Ureter (tissue), 1 donor: ENCODE data around the gene GGT6. TPM values are rescaled to one million over a fixed set of nuclear protein-coding genes. Genes with fewer than 3 reads are reported as not detected.
"Not testable (repeated sequence)": the region's sequence is repeated elsewhere in the genome, so short reads cannot be mapped to it uniquely, and the experiment has no call there.

ENCODE experiments used
- DNase-seq: peaks from one replicate; pipeline ENCODE4 v3.0.0-alpha.2; 2020; ENCODE audit warnings: low spot score
- total RNA-seq: library from RNA; stranded (reverse); gene quantifications from one replicate; pipeline ENCODE4 v1.2.4, GENCODE V29; 2023
- donor health status: DM: yes; HTN: yes; CAD: no.

GGT6 gene, protein sequence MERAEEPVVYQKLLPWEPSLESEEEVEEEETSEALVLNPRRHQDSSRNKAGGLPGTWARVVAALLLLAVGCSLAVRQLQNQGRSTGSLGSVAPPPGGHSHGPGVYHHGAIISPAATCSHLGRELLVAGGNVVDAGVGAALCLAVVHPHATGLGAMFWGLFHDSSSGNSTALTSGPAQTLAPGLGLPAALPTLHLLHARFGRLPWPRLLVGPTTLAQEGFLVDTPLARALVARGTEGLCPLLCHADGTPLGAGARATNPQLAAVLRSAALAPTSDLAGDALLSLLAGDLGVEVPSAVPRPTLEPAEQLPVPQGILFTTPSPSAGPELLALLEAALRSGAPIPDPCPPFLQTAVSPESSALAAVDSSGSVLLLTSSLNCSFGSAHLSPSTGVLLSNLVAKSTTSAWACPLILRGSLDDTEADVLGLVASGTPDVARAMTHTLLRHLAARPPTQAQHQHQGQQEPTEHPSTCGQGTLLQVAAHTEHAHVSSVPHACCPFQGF
- 83.6 TPM for total RNA-seq

DNA sequence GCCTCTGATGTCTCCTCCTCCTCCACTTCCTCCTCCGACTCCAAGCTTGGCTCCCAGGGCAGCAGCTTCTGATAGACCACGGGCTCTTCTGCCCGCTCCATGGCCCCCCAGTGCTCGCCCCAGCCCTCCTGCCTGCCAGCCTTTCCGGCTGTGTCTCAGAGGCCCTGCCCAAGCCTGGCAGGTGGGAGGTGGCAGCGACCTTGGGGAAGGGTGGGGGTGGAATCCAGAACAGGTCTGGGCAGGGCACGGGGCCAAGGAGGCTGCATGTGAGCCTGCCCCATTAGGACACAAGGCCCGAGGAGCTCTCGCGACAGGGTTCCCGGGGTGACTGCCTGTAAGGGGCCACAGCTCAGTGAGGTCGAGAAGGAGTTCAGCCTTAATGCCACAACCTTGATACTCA lies at the start of gene GGT6:
TSS of gene GGT6 (minus strand) at position 157 of the 400 bp plus-strand sequence. CDS start at position 101, 56 bp downstream.
- peak; percentile 87 for DNase-seq

DNA sequence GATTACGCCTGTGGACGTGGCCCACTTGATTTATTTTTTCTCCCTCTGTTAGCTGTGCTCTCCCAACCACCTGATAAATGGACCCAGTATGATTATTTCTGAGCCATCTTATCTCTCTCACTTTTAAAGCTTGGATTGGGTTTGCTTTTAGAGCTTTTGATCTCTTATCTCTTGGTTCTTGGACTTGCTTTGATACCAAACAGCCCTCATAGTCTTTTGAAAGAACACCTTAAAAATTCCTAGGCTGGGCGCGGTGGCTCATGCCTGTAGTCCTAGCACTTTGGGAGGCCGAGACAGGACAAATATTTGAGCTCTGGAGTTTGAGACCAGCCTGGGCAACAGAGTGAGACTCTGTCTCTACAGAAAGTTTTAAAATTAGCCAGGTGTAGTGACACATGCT lies 49.8 kb upstream of the GGT6 start:
- no peak for DNase-seq

DNA sequence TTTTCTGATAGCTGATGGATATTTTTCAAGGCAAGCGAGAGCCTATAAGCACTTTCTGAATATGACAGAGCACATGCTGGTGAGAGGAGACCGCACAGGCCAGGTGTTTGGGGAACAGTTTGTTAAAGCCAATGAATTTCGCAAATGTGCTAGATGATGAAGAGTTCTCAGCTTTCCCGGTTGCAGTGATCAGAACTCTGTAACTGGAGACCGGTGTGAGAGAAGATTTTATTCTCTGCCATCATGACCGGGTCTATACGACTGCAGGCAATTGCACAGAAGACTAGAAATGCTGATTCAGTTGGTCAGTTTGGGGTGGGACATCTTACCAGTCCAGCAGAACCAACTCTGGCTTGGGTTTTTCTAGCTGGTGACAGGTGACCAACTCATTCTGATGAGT lies 49.4 kb upstream of the GGT6 start:
- DNase-seq = no peak

DNA sequence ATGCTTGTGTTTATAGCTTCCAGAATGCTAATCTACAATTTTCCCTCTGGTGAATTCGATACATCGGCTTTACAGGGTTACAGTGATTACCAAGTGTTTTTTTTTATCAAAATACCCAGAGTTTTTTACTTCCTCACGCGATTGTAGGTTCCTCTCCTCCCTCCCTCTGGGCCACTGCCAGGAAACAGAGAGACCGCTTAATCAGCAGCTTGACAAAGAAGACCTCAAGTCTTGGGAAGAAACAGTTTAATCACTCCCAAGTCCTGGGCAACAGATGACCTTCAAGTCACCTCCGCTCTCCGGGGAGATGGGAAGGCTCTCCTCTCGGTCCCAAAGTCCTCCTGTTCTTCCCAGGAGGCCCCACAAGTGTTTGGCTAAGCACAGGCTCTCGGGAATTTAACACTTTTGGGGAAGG lies 47.4 kb upstream of the GGT6 start:
- peak; percentile 70 for DNase-seq

DNA sequence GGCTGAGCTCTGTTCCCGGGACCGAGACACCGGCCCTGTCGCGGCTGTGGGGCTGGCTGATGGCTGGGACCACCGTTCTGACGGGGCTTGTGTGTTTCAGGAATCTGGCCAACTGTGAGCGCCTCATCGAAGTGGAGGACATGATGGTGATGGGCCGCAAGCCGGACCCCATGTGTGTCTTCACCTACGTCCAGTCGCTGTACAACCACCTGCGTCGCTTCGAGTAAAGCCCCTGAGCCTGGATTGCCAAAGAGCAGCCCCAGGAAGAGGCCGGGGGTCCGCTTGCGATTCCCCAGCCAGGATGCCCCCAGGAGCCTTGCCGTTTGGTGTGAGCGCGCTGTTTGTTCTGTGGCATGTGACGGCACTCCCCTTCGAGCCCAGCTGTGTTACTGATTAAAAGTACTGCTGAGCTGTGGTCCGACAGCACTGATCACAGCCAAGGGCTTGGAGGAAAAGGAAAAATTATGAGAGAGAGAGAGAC lies 46.9 kb upstream of the GGT6 start:
- no peak for DNase-seq

DNA sequence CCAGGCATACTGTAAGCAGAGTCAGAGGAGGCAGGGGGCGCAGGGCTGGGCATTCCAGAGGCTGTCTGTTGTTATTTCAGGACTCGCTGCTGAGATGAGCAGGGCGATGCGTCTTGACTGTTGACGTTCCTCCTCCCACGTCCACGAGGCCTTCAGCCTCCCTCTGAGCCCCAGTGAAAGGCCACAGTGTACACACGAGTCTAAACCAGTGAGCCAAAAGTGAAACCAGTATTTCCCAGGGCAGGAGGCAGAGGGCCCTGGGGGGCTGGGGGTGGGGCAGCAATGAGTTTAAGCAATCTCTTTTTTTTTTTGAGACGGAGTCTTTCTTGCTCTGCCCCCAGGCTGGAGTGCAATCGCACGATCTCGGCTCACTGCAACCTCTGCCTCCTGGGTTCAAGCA lies 45.4 kb upstream of the GGT6 start:
- DNase-seq = no peak

DNA sequence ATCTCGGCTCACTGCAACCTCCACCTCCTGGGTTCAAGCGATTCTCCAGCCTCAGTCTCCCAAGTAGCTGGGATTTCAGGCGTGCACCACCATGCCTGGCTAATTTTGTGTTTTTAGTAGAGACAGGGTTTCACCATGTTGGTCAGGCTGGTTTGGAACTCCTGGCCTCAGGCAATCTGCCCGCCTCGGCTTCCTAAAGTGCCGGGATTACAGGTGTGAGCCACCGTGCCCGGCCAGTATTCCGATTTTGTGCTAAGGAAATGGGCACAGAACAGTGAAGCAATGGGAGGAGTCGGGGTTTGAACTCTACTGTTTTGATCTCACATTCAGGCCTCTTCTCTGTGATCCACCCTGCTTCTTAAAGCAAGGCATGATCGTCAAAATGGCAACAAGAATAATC lies 44.4 kb upstream of the GGT6 start:
- DNase-seq = not testable (repeated sequence)

DNA sequence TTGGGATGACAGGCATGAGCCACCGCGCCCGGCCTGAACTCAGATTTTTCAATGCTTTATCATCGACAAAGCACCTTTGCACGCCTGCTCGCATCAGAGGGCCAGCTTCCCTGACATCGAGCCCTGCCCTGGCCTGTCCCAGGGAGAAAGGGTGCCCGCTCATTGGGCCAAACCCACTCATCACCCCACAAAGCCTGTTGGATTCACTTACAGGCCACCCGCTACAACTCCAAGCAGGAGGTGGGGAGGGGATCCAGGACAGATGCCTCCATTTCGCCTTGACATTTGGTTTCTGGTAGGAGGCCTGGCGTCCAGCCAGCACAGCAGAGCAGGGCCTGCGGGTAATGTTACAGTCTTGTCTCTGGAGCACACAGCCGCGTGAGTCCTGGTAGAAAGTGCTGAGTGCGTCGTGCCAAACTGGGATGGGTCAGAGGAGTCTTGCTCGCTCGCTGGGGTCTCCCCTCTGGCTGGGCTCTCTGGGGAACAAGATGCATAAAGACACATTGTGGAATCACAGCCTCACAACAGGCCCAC lies 43.8 kb upstream of the GGT6 start:
- no peak for DNase-seq

DNA sequence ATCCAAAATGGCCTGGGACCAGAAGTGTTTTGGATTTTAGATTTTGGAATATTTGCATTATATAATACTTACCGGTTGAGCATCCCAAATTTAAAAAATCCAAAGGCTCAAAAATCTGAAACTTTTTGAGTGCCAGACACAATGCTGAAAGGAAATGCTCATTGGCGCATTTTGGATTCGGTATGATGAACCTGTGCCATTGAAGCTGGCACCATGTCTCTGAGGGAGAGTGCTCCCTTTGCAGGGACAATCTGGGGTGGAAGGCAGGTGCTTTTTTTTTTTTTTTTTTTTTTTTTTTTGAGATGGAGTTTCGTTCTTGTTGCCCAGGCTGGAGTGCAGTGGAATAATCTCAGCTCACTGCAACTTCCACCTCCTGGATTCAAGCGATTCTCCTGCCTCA lies 41.7 kb upstream of the GGT6 start:
- DNase-seq = no peak

DNA sequence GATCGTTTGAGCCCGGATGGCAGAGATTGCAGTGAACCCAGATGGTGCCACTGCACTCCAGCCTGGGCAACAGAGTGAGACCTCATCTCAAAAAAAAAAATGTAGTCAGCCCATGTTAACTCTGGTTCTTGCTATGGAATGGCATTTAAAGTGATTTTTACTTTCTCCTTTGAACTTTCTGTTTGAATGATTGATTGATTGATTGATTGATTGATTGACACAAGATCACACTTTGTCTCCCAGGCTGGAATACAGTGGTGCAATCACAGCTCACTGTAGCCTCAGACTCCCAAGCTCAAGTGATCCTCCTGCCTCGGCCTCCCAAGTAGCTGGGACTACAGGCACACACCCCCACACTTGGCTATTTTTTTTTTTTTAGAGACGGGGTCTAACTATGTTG lies 40.9 kb upstream of the GGT6 start:
- DNase-seq = no peak

DNA sequence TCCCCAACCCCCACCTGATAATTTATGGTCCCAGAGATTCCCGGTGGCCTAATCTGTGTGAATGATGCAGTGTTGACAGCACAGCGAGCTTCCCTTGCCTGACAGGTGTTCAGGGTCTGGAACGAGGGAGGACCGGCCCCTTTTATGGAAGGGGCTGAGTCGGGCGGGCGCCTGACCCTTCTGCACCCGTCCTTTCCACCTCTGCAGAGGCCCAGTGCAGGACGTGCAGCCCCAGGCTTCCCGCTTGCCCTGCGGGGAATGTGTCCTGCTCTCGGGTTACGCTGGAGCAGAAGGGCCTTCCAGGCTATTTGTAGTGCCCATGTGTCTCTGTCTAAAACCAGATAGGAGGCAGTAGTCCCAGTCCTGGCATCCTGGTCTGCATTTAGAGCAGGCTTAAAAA lies 40.2 kb upstream of the GGT6 start:
- DNase-seq = no peak

DNA sequence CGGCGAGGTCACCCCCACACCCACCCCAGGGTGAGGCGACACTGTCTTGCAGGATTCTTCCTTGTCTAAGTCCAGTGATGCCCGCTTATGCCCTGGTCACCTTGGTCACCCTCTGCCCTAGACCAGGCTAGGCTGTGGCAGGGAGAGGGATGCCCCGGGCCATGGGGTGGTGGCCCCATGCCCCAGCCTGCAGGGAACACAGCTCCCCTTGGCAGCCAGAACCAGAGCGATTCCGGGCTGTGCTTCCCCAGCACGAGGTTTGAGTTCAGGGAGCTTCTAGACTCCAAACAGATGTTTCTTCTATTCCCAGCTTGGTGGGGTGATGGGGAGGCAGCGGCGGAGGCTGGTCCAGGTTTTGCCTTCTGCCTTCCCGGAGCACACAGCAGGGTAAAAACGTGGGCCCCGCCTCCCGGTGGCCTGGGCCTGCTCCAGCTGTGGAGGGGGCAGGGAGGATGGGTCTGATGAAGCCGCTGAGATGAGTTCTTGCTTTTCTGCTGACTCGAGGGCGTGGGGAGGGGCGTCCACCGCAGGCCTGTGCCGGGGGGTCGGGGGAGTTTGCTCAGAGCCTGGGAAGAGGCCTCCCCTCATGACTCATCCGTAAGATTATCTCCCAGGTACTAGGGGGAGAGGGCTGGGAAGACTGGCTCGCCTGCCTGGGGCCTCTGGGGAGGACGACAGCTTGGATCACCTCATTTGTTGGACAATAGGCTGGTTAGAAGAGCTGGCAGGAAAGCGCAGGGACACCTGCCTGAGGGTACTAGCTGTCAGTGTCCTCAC lies 39.3 kb upstream of the GGT6 start:
- DNase-seq = no peak

DNA sequence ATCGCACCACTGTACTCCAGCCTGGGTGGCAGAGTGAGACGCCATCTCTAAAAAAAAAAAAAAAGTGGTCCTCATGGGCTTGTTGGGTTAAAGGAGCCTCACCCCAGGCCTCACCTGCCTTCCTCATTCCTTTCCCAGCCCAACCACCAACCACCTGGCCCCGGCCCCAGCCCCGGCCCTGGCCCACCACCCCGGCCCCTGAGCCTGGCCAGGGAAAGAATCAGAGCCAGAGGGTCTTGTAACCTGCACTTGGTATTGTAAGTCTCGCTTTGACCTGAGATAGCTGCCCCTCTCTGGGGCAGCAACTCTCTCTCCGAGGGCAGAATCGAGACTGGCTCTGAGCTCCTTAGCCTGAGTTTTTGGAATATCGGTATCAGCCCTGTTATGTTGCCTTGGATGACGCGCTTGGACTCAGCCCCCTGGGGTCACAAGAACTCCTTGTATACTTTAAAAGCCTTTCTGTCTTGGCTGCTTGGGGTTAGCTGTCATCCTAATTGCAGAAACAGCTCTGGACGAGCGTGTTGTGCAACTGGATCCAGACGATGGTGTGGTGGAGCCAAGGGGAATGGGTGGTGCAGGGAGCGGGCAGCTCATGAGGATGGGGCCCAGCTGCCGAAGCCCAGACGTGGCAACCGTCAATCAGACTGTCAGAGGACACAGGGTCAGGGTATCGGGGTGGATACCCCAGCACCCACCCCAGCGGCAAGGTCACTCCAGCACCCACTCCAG lies 38.6 kb upstream of the GGT6 start:
- DNase-seq = no peak

DNA sequence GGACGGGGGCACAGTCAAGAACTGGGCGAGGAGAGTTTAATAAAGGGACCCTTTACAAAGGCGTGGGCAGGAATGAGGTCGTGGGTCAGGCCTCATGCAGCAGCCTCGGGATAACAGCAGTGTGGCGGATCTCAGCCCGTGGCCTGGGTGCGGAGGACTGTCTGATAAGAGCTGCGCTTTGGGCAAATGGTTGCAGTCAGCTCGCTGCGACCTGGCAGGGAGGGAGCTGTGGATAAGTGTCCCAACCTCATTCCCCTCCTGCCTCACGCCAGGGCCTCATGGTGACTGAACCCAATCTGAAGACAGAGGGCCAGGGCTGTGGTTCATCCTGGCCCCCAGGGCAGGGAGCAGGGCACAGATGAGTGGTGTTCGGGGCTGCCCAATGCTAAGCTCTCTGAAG lies 37.6 kb upstream of the GGT6 start:
- no peak for DNase-seq

DNA sequence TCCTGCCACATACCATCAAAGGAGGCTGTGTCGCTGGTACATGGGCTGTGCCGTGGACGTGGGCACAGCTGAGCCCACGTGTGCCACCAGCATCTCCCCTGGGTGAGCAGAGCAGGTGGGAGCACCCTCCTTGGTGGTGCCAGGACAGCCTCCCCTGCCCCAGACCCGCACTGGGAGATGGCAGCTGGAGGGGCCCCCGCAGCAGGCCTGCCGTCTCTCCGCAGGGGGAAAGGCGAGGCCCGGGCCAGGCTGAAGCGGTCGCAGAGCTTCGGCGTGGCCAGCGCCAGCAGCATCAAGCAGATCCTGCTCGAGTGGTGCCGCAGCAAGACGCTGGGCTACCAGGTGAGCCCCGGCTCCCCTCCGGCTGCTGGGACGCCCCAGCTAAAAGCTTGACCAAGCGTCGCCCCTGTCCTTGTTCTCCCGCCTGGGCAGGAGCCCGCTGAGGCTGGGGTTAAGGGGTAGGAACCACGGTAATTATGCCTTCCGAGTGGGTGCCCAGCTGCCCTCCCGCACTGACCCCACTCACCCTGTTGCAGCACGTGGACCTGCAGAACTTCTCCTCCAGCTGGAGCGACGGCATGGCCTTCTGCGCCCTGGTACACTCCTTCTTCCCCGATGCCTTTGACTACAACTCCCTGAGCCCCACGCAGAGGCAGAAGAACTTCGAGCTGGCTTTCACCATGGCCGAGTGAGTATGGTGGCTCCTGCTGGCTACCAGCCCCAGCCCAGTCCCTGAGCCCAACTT lies 36.4 kb upstream of the GGT6 start:
- DNase-seq = no peak

DNA sequence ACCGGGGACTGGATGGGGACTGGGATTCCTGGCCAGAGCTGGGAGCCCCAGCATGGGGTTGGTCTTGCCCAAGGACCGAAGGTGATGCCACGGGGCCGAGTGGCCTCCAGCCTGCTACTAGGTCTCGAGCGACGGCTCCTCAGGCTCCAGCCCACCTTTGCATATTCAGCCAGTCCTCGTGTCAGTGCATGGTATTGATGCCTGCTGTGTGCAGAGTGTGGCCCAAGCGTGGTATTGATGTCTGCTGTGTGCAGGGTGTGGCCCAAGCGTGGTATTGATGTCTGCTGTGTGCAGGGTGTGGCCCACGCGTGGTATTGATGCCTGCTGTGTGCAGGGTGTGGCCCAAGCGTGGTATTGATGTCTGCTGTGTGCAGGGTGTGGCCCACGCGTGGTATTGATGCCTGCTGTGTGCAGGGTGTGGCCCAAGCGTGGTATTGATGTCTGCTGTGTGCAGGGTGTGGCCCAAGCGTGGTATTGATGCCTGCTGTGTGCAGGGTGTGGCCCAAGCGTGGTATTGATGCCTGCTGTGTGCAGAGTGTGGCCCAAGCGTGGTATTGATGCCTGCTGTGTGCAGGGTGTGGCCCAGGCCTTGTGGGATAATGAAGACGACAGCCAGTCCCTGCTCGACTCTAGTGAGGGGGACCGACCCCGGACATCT lies 35.4 kb upstream of the GGT6 start:
- not testable (repeated sequence) for DNase-seq

DNA sequence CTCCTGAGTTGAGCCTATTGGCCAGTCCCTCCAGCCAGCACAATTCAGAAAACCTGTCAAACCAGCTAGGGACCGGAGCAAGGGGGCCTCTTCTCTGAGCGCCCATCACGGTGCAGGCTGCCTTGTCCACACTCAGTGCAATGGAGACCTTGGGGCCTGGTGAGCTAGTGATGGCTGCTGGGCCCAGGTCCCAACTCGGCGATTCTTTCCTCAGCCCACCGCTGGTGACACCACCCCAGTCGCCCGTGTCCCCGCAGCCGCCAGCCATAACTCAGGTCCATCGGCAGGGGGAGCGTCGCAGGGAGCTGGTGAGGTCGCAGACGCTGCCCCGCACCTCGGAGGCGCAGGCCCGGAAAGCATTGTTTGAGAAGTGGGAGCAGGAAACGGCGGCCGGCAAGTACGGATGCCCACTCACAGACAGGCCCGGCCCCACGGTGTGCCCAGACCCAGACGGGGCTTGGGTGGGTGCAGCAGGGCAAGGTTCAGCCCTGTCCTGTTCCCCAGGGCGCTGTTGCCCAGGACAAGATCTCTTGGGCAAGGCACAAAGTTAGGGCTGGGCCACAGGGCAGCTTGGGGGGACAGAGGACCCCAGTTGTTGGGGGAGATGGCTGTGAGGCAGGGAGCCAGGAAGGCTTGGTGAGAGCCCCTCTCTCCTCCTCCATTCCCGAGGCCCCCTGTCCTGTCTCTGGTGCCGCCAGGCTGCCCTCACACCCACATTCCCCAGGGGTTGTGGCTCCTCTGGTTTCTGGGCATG lies 34.7 kb upstream of the GGT6 start:
- DNase-seq = no peak

DNA sequence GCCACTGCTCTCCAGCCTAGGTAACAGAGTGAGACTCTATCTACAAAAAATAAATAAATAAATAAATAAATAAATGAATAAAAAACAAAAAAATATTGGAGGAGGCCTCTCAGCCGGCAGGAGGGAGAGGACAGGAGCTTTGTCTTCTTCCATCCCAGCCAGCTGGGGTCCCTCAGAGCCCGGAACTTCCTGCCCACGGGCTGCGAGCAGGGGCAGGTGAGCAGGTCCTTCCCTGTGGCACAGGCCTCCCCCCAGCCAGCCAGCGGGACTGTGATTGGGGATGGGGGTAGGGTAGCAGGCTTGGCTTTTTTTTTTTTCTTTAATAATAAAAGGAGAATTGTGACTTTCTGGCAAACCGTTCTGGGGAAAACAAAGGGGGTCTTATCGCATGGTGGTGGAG lies 34.0 kb upstream of the GGT6 start:
- DNase-seq = no peak

DNA sequence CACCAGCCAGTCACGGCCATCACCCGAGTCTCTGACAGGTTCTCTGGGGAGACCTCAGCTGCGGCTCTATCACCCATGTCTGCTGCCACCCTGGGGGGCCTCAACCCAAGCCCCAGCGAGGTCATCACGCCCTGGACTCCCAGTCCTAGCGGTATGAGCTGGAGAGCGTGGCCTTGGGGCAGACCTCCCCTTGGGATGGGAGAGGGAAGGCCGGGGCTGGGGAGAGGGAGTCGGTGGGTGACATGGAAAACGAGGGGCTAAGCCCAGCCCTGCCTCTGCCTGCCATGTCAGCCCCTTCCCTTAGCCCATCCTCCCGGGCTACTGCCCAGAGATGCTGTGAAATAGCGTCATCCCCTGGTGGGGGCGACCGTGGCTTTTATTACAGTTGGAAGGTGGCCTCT lies 32.6 kb upstream of the GGT6 start:
- DNase-seq = no peak
